ENCODE data around the gene SOCS3. TPM values are rescaled to one million over a fixed set of nuclear protein-coding genes. Genes with fewer than 3 reads are reported as not detected.

SOCS3 gene
- total RNA-seq, 1 donor from 2014 or later, result 36.0 TPM

- DNase-seq (ENCODE audit: low read depth), result no peak
- no peak overlapping the region for H3K4me3 ChIP-seq (ENCODE audit: low read depth, low read length)
- no peaks in the 10 kb centered on the region for H3K36me3 ChIP-seq (ENCODE audit: control insufficient read depth, insufficient read depth, low read length)
- no peaks in the 10 kb centered on the region for H3K27me3 ChIP-seq (ENCODE audit: control insufficient read depth, insufficient read depth, low read length)
- TF ChIP-seq, protein P1, sequence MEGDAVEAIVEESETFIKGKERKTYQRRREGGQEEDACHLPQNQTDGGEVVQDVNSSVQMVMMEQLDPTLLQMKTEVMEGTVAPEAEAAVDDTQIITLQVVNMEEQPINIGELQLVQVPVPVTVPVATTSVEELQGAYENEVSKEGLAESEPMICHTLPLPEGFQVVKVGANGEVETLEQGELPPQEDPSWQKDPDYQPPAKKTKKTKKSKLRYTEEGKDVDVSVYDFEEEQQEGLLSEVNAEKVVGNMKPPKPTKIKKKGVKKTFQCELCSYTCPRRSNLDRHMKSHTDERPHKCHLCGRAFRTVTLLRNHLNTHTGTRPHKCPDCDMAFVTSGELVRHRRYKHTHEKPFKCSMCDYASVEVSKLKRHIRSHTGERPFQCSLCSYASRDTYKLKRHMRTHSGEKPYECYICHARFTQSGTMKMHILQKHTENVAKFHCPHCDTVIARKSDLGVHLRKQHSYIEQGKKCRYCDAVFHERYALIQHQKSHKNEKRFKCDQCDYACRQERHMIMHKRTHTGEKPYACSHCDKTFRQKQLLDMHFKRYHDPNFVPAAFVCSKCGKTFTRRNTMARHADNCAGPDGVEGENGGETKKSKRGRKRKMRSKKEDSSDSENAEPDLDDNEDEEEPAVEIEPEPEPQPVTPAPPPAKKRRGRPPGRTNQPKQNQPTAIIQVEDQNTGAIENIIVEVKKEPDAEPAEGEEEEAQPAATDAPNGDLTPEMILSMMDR (IDR thresholded peaks at IDR 0.05; ENCODE audit: insufficient read depth, low read length, poor library complexity, severe bottlenecking), result no peak
Observed at GRCh38 chr17:78369791-78370381, 10.0 kb upstream of the SOCS3 start.

DNA sequence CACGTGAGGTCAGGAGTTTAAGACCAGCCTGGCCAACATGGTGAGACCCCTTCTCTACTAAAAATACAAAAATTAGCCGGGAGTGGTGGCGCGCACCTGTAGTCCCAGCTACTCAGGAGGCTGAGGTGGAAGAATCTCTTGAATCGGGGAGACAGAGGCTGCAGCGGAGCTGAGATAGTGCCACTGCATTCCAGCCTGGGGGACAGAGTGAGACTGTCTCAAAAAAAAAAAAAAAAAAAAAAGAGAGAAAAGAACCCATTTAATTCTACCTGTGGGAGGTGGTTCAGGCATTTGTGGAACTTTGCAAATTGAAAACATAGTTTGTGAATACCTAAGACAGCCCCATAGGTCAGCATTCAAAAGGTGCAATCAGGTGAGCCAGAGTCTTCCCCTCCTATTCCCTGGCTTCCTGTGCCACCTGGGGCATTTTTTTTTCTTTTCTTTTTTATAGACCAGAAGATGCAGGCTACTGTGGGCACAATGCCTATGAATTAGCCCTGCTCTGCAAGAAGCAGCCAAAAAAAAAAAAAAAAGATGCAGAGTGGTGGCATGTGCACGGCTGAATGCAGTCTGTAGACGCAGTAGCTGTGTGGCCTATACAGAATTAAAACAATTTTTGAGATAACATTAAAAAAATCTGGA lies 9.1 kb upstream of the SOCS3 start:
- no peaks in the 10 kb centered on the region for H3K36me3 ChIP-seq (ENCODE audit: control insufficient read depth, insufficient read depth, low read length)
- DNase-seq (ENCODE audit: low read depth), result no peak
- no peak overlapping the region for H3K4me3 ChIP-seq (ENCODE audit: low read depth, low read length)
- TF ChIP-seq, protein P1 (IDR thresholded peaks at IDR 0.05; ENCODE audit: insufficient read depth, low read length, poor library complexity, severe bottlenecking), result no peak
- no peaks in the 10 kb centered on the region for H3K27me3 ChIP-seq (ENCODE audit: control insufficient read depth, insufficient read depth, low read length)

GRCh38 chr17:78368348-78368747 lies 8.5 kb upstream of the SOCS3 start:
- H3K27me3 ChIP-seq (ENCODE audit: control insufficient read depth, insufficient read depth, low read length), result no peaks in the 10 kb centered on the region
- no peak for DNase-seq (ENCODE audit: low read depth)
- no peaks in the 10 kb centered on the region for H3K36me3 ChIP-seq (ENCODE audit: control insufficient read depth, insufficient read depth, low read length)
- H3K4me3 ChIP-seq (ENCODE audit: low read depth, low read length), result no peak overlapping the region
- TF ChIP-seq, protein P1 (IDR thresholded peaks at IDR 0.05; ENCODE audit: insufficient read depth, low read length, poor library complexity, severe bottlenecking), result no peak

GRCh38 chr17:78367193-78367592 lies 7.3 kb upstream of the SOCS3 start:
- DNase-seq (ENCODE audit: low read depth), result no peak
- no peaks in the 10 kb centered on the region for H3K27me3 ChIP-seq (ENCODE audit: control insufficient read depth, insufficient read depth, low read length)
- H3K4me3 ChIP-seq (ENCODE audit: low read depth, low read length), result no peak overlapping the region
- no peaks in the 10 kb centered on the region for H3K36me3 ChIP-seq (ENCODE audit: control insufficient read depth, insufficient read depth, low read length)
- TF ChIP-seq, protein P1 (IDR thresholded peaks at IDR 0.05; ENCODE audit: insufficient read depth, low read length, poor library complexity, severe bottlenecking), result no peak

DNA sequence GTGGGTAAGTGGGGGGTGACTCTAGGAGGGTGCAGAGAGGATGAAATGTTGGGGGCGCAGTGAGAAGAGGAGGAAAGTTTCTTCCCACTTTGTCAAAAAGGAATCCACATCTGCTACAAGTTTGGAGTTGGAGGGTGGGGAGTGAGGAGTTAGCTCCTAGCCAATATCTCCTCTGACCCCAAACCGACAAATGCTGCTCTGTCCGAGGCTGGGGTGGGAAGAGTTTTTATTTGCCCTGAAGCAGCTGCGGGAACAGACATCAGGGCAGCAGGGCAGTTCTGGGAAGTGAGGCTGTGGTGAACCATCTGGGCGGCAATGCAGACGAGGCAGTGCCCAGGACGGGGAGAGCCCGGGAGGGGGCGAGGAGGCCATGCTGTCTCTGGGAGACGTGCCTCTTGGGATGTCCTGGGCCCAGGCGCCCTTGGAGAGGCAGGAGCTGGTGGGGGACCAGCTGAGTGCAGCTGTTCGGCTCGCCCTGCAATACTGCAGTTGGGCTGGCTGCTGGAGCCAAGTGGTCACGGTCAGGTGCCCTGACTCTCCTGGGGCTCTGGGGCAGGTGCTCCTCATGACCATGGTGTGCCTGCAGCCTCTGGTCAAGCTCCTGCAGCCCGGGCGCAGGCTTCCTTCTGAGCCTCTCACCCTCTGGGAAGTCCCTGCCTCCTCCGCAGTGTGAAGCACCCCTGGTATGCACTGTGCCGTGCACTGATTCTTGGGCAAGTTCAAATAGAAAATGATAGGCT lies 6.4 kb upstream of the SOCS3 start:
- Histone ChIP-seq H3K36me3 (ENCODE audit: control insufficient read depth, insufficient read depth, low read length) (no peaks in the 10 kb centered on the region), H3K4me3 (ENCODE audit: low read depth, low read length) (no peak overlapping the region), H3K27me3 (ENCODE audit: control insufficient read depth, insufficient read depth, low read length) (no peaks in the 10 kb centered on the region)
- TF ChIP-seq, protein P1 (IDR thresholded peaks at IDR 0.05; ENCODE audit: insufficient read depth, low read length, poor library complexity, severe bottlenecking), result no peak
- no peak for DNase-seq (ENCODE audit: low read depth)
